ENCODE results near the gene QRICH2. TPM values are rescaled to one million over a fixed set of nuclear protein-coding genes. Genes with fewer than 3 reads are reported as not detected.

Gene QRICH2
- total and polyA plus RNA-seq, 4 donors: 0.56 to 6.1 (median 0.67) TPM

DNA sequence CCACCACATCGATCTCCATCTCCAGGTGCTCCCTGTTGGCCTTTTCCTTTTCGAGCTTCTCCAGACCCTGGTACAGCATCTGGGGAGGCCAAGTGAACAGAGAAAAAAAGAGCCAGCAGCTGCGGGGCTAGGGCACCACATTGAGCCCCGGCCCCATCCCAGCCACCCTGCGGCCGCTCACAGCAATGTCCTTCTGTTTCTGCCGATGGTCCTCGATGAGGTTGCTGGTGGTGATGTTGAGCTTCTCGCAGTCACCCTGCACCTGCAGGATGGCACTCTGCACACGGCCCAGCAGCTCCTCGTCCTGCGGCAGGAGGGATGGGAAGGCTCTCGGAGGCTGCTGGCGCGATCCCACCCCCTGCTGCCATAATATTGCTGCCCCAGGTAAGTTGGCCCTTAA is 27.4 kb downstream of the QRICH2 start:
- DNase-seq (ENCODE audit: low spot score): no peak
- peaks cover 0 to 1% (median 0%) of the 10 kb centered on the region in 4 donors for H3K36me3 ChIP-seq (ENCODE audit: control insufficient read depth in 4 of 4, insufficient read depth in 3 of 4, low read depth in 1 of 4, low read length in 3 of 4)
- no peak overlapping the region for H3K27ac ChIP-seq (ENCODE audit: low read depth in 1 of 2, low read length in 2 of 2)
- no peak overlapping the region for H3K4me3 ChIP-seq (ENCODE audit: low read depth in 1 of 3, low read length in 3 of 3)
- no peaks in the 10 kb centered on the region for H3K9me3 ChIP-seq (ENCODE audit: control insufficient read depth in 4 of 4, low read length in 3 of 4)
- no peak overlapping the region for H3K9ac ChIP-seq (ENCODE audit: low read depth in 1 of 2, low read length in 2 of 2)
- TF ChIP-seq SP1 (IDR thresholded peaks at IDR 0.05) (no peak), MAX (IDR thresholded peaks at IDR 0.05) (no peak), TAF1 (conservative IDR thresholded peaks at IDR 0.05) (no peak), GABPA (IDR thresholded peaks at IDR 0.05 in 1 of 2, conservative IDR thresholded peaks at IDR 0.05 in 1 of 2) (no peak), RXRA (IDR thresholded peaks at IDR 0.05) (no peak), NR2F2 (IDR thresholded peaks at IDR 0.05) (no peak), JUND (IDR thresholded peaks at IDR 0.05) (no peak), FOXA2 (IDR thresholded peaks at IDR 0.05) (no peak), HNF4G (IDR thresholded peaks at IDR 0.05) (no peak), REST (IDR thresholded peaks at IDR 0.05) (no peak), YY1 (IDR thresholded peaks at IDR 0.05) (no peak)
- TF ChIP-seq, protein P1, sequence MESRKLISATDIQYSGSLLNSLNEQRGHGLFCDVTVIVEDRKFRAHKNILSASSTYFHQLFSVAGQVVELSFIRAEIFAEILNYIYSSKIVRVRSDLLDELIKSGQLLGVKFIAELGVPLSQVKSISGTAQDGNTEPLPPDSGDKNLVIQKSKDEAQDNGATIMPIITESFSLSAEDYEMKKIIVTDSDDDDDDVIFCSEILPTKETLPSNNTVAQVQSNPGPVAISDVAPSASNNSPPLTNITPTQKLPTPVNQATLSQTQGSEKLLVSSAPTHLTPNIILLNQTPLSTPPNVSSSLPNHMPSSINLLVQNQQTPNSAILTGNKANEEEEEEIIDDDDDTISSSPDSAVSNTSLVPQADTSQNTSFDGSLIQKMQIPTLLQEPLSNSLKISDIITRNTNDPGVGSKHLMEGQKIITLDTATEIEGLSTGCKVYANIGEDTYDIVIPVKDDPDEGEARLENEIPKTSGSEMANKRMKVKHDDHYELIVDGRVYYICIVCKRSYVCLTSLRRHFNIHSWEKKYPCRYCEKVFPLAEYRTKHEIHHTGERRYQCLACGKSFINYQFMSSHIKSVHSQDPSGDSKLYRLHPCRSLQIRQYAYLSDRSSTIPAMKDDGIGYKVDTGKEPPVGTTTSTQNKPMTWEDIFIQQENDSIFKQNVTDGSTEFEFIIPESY (IDR thresholded peaks at IDR 0.05): no peak
- H3K27me3 ChIP-seq (ENCODE audit: control insufficient read depth in 4 of 4, insufficient read depth in 4 of 4, low read length in 3 of 4): no peaks in the 10 kb centered on the region
- H3K4me1 ChIP-seq (ENCODE audit: control insufficient read depth in 4 of 4, insufficient read depth in 4 of 4, low read length in 3 of 4): peaks cover 0 to 33% (median 14%) of the 10 kb centered on the region in 4 donors
- 95% methylated on average over 15 of the region's 15 CpGs for WGBS

GRCh38 chr17:76279742-76280287 is 28.3 kb downstream of the QRICH2 start:
- H3K36me3 ChIP-seq (ENCODE audit: control insufficient read depth in 4 of 4, insufficient read depth in 3 of 4, low read depth in 1 of 4, low read length in 3 of 4): peaks cover 0 to 1% (median 0%) of the 10 kb centered on the region in 4 donors
- 87% methylated on average over 15 of the region's 15 CpGs for WGBS
- no peak for DNase-seq (ENCODE audit: low spot score)

More at GRCh38 chr17:76279742-76280287, 28.3 kb downstream of the QRICH2 start:
- Histone ChIP-seq H3K4me1 (ENCODE audit: control insufficient read depth in 4 of 4, insufficient read depth in 4 of 4, low read length in 3 of 4) (peaks cover 0 to 33% (median 14%) of the 10 kb centered on the region in 4 donors), H3K9me3 (ENCODE audit: control insufficient read depth in 4 of 4, low read length in 3 of 4) (no peaks in the 10 kb centered on the region), H3K27me3 (ENCODE audit: control insufficient read depth in 4 of 4, insufficient read depth in 4 of 4, low read length in 3 of 4) (no peaks in the 10 kb centered on the region), H3K4me3 (ENCODE audit: low read depth in 1 of 3, low read length in 3 of 3) (no peak overlapping the region), H3K9ac (ENCODE audit: low read depth in 1 of 2, low read length in 2 of 2) (no peak overlapping the region), H3K27ac (ENCODE audit: low read depth in 1 of 2, low read length in 2 of 2) (no peak overlapping the region)
- TF ChIP-seq MAX (IDR thresholded peaks at IDR 0.05) (no peak), YY1 (IDR thresholded peaks at IDR 0.05) (no peak), JUND (IDR thresholded peaks at IDR 0.05) (no peak), REST (IDR thresholded peaks at IDR 0.05) (no peak), RAD21 (IDR thresholded peaks at IDR 0.05) (no peak), FOXA2 (IDR thresholded peaks at IDR 0.05) (no peak), FOXA1 (IDR thresholded peaks at IDR 0.05) (no peak), SP1 (IDR thresholded peaks at IDR 0.05) (no peak), NR2F2 (IDR thresholded peaks at IDR 0.05) (no peak), EGR1 (IDR thresholded peaks at IDR 0.05; ENCODE audit: low read depth in 2 of 2) (no peak), HNF4G (IDR thresholded peaks at IDR 0.05) (no peak), GABPA (IDR thresholded peaks at IDR 0.05 in 1 of 2, conservative IDR thresholded peaks at IDR 0.05 in 1 of 2) (no peak), RXRA (IDR thresholded peaks at IDR 0.05) (no peak), TAF1 (conservative IDR thresholded peaks at IDR 0.05) (no peak)
- TF ChIP-seq, protein P1 (IDR thresholded peaks at IDR 0.05): no peak
- TF ChIP-seq, protein P2, sequence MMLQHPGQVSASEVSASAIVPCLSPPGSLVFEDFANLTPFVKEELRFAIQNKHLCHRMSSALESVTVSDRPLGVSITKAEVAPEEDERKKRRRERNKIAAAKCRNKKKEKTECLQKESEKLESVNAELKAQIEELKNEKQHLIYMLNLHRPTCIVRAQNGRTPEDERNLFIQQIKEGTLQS (IDR thresholded peaks at IDR 0.05): no peak

All from liver (tissue), 9 donors.